Panc1 (cell line): ENCODE results near the gene SYNE1. TPM values are rescaled to one million over a fixed set of nuclear protein-coding genes. Genes with fewer than 3 reads are reported as not detected.

Experiments used
- ATAC-seq: fragments of 200-7000 bp; cut with Tn5 transposase; 2 replicates; pipeline ENCODE4 v1.9.1; 2020; ENCODE audit warnings: mild to moderate bottlenecking, moderate library complexity
- BruUV-seq: library from RNA; stranded (reverse); fragments of 400-500 nt; replicated peaks from 2 replicates; lab custom pipeline; 2021; lab: Mats Ljungman, UMichigan
- CTCF ChIA-PET: fragments of 300-600 bp; sonication (Branson Sonifier 250); formaldehyde crosslinking; loops from one replicate; lab custom pipeline; 2022; ENCODE audit warnings: antibody characterized with exemption; lab: Charles Lee
- POLR2A ChIA-PET: fragments of 300-600 bp; sonication (Branson Sonifier 250); formaldehyde crosslinking; loops from one replicate; lab custom pipeline; 2022; ENCODE audit warnings: antibody characterized with exemption; lab: Charles Lee
- DNase-seq: peaks from one replicate; pipeline ENCODE4 v3.0.0-alpha.2; 2010; ENCODE audit warnings: low read depth, low spot score
- H3K27ac ChIP-seq: 2 replicates; pipeline ENCODE4 v1.5.1; 2011; ENCODE audit warnings: mild to moderate bottlenecking, low read length, inconsistent platforms
- H3K27me3 ChIP-seq: fragments of 200-500 bp; sonication (Bioruptor generic); 2 replicates; pipeline ENCODE4 v1.6.0; 2014; ENCODE audit warnings: low read length, inconsistent platforms; ENCODE audit not compliant: control insufficient read depth, insufficient read depth
- H3K36me3 ChIP-seq: fragments of 200-500 bp; sonication (Bioruptor generic); 2 replicates; pipeline ENCODE4 v1.5.1; 2014; ENCODE audit warnings: inconsistent platforms, mild to moderate bottlenecking, low read length, moderate library complexity; ENCODE audit not compliant: control insufficient read depth, insufficient read depth
- H3K4me1 ChIP-seq: 2 replicates; pipeline ENCODE4 v1.5.1; 2011; ENCODE audit warnings: inconsistent platforms, mild to moderate bottlenecking, low read length, moderate library complexity; ENCODE audit not compliant: control insufficient read depth, insufficient read depth
- H3K4me3 ChIP-seq, 2 experiments: 2 replicates each; pipeline ENCODE4 v1.5.1; 2011 to 2012; ENCODE audit warnings: low read depth in 2 of 2, low read length in 2 of 2, mild to moderate bottlenecking in 2 of 2, inconsistent platforms in 1 of 2, moderate library complexity in 1 of 2
- H3K9me3 ChIP-seq: fragments of 200-500 bp; sonication (Bioruptor generic); 2 replicates; pipeline ENCODE4 v1.5.1; 2014; ENCODE audit warnings: low read depth, mild to moderate bottlenecking, inconsistent platforms, low read length, moderate library complexity; ENCODE audit not compliant: control insufficient read depth, insufficient read depth
- CTCF ChIP-seq: fragments of 450-650 bp; IDR thresholded peaks from 2 replicates; pipeline ENCODE4 v1.5.1; 2017; ENCODE audit warnings: mild to moderate bottlenecking
- POLR2AphosphoS5 ChIP-seq: IDR thresholded peaks from 2 replicates; pipeline ENCODE4 v1.6.1; 2012; ENCODE audit warnings: mild to moderate bottlenecking, low read depth, low read length, moderate library complexity
- SIN3A ChIP-seq: IDR thresholded peaks from 2 replicates; pipeline ENCODE4 v1.6.1; 2012; ENCODE audit warnings: low read depth, mild to moderate bottlenecking, low read length, moderate library complexity, borderline replicate concordance; ENCODE audit not compliant: insufficient read depth
- TCF7L2 ChIP-seq: IDR thresholded peaks from 2 replicates; pipeline ENCODE4 v1.6.1; 2011; ENCODE audit warnings: mild to moderate bottlenecking, low read depth, low read length, inconsistent platforms
- in situ Hi-C: cut with HindIII; loops from 2 replicates; pipeline ENCODE4 v1.10.0; 2016; ENCODE audit warnings: low sequenced_read_pairs, low pct_unique_long_range_greater_than_20kb
- intact Hi-C: fragments of 100-400 bp; cut with micrococcal nuclease; formaldehyde crosslinking; loops from one replicate; pipeline ENCODE4 v1.10.0; 2022; ENCODE audit not compliant: unreplicated experiment
- total RNA-seq: library from RNA; stranded (reverse); gene quantifications from one replicate; pipeline ENCODE4 v1.2.1, GENCODE V29; 2021; ENCODE audit not compliant: unreplicated experiment
- TF ChIP-seq, protein P1 (sequence below), 2 experiments: IDR thresholded peaks; 2 replicates each; pipeline ENCODE4 v1.6.1; 2011 to 2012; ENCODE audit warnings: low read depth in 2 of 2, control low read depth in 1 of 2, low read length in 1 of 2, mild to moderate bottlenecking in 1 of 2, moderate library complexity in 1 of 2; ENCODE audit not compliant: insufficient read depth in 1 of 2

Gene SYNE1
- total RNA-seq, 1 experiment from 2014 or later: 3.2 TPM

GRCh38 chr6:152309006-152309405 lies 328.2 kb downstream of the SYNE1 start:
- CTCF ChIA-PET: no interaction called here
- no peak overlapping the region for H3K4me3 ChIP-seq
- in situ Hi-C loops (no loop called here), intact Hi-C loops (no loop called here)
- H3K27ac ChIP-seq: no peak overlapping the region
- ATAC-seq: no peak
- BruUV-seq: no TSS peak
- H3K27me3 ChIP-seq: no peaks in the 10 kb centered on the region
- TF ChIP-seq POLR2AphosphoS5 (no peak), SIN3A (no peak), TCF7L2 (no peak), CTCF (no peak)
- TF ChIP-seq, protein P1, sequence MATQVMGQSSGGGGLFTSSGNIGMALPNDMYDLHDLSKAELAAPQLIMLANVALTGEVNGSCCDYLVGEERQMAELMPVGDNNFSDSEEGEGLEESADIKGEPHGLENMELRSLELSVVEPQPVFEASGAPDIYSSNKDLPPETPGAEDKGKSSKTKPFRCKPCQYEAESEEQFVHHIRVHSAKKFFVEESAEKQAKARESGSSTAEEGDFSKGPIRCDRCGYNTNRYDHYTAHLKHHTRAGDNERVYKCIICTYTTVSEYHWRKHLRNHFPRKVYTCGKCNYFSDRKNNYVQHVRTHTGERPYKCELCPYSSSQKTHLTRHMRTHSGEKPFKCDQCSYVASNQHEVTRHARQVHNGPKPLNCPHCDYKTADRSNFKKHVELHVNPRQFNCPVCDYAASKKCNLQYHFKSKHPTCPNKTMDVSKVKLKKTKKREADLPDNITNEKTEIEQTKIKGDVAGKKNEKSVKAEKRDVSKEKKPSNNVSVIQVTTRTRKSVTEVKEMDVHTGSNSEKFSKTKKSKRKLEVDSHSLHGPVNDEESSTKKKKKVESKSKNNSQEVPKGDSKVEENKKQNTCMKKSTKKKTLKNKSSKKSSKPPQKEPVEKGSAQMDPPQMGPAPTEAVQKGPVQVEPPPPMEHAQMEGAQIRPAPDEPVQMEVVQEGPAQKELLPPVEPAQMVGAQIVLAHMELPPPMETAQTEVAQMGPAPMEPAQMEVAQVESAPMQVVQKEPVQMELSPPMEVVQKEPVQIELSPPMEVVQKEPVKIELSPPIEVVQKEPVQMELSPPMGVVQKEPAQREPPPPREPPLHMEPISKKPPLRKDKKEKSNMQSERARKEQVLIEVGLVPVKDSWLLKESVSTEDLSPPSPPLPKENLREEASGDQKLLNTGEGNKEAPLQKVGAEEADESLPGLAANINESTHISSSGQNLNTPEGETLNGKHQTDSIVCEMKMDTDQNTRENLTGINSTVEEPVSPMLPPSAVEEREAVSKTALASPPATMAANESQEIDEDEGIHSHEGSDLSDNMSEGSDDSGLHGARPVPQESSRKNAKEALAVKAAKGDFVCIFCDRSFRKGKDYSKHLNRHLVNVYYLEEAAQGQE (IDR thresholded peaks at IDR 0.05; ENCODE audit: insufficient read depth in 1 of 2, low read depth in 2 of 2, low read length in 1 of 2): no peak
- DNase-seq: no peak
- H3K9me3 ChIP-seq: no peaks in the 10 kb centered on the region
- no peaks in the 10 kb centered on the region for H3K36me3 ChIP-seq
- POLR2A ChIA-PET: no interaction called here
- H3K4me1 ChIP-seq: no peaks in the 10 kb centered on the region

DNA sequence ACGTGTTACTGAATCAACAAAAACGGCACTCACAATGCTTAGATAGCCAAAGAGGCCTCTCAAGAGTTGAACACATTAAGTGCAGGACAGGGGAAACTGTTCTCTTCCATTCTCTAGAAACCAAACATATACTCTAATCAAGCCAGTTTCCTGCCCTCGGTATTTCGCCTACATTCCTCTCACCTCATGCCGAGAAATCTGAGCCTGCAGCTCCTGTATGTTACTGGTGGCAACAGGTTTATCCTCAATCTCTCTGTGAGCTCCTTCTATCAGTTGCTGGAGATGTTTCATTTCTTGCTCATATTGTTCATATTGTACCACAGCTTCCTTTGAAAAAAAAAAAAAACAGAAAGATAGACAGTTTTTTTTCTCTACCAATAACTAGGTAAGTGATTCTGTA lies 328.9 kb downstream of the SYNE1 start:
- TF ChIP-seq TCF7L2 (no peak), POLR2AphosphoS5 (no peak), CTCF (no peak), SIN3A (no peak)
- TF ChIP-seq, protein P1 (IDR thresholded peaks at IDR 0.05; ENCODE audit: insufficient read depth in 1 of 2, low read depth in 2 of 2, low read length in 1 of 2): no peak
- Histone ChIP-seq H3K36me3 (no peaks in the 10 kb centered on the region), H3K4me3 (no peak overlapping the region), H3K27me3 (no peaks in the 10 kb centered on the region), H3K4me1 (no peaks in the 10 kb centered on the region), H3K27ac (no peak overlapping the region), H3K9me3 (no peaks in the 10 kb centered on the region)
- in situ Hi-C loops: no loop called here
- ATAC-seq (no peak), DNase-seq (no peak)
- ChIA-PET POLR2A (no interaction called here), CTCF (no interaction called here)
- intact Hi-C loops: no loop called here
- BruUV-seq: no TSS peak
